Smooth muscle cell (in vitro differentiated cells): ENCODE measurements around the gene BLM. TPM values are rescaled to one million over a fixed set of nuclear protein-coding genes. Genes with fewer than 3 reads are reported as not detected.

ENCODE experiments used
- DNase-seq: peaks from one replicate; lab custom pipeline; 2025; ENCODE audit not compliant: unreplicated experiment; lab: John Stamatoyannopoulos, UW
- H2AFZ ChIP-seq: fragments of 200-600 bp; sonication (generic); 2 replicates; pipeline ENCODE4 v1.6.0; 2016; ENCODE audit warnings: antibody characterized with exemption, low read depth, mild to moderate bottlenecking
- H3F3A ChIP-seq: fragments of 200-600 bp; sonication (generic); 2 replicates; pipeline ENCODE4 v1.6.0; 2017; ENCODE audit warnings: antibody characterized with exemption, low read depth
- H3K27ac ChIP-seq: fragments of 200-600 bp; sonication (generic); 2 replicates; pipeline ENCODE4 v1.5.1; 2016; ENCODE audit warnings: low read depth, mild to moderate bottlenecking
- H3K27me3 ChIP-seq: fragments of 200-600 bp; sonication (generic); 2 replicates; pipeline ENCODE4 v1.6.1; 2016; ENCODE audit warnings: low read depth, mild to moderate bottlenecking
- H3K36me3 ChIP-seq: fragments of 200-600 bp; sonication (generic); 2 replicates; pipeline ENCODE4 v1.5.1; 2016; ENCODE audit warnings: low read depth
- H3K4me1 ChIP-seq: fragments of 200-600 bp; sonication (generic); 2 replicates; pipeline ENCODE4 v1.5.1; 2016; ENCODE audit warnings: low read depth
- H3K4me2 ChIP-seq: fragments of 200-600 bp; sonication (generic); 2 replicates; pipeline ENCODE4 v1.6.0; 2016; ENCODE audit warnings: mild to moderate bottlenecking
- H3K4me3 ChIP-seq: fragments of 200-600 bp; sonication (generic); 2 replicates; pipeline ENCODE4 v1.5.1; 2016; ENCODE audit warnings: mild to moderate bottlenecking
- H3K79me2 ChIP-seq: fragments of 200-600 bp; sonication (generic); 2 replicates; pipeline ENCODE4 v1.6.0; 2016; ENCODE audit warnings: low read depth, mild to moderate bottlenecking
- H3K9ac ChIP-seq: fragments of 200-600 bp; sonication (generic); 2 replicates; pipeline ENCODE4 v1.6.0; 2016; ENCODE audit warnings: low read depth
- H3K9me3 ChIP-seq: fragments of 200-600 bp; sonication (generic); replicated peaks from 2 replicates; pipeline ENCODE4 v1.5.1; 2016; ENCODE audit warnings: low read depth
- H4K20me1 ChIP-seq: fragments of 200-600 bp; sonication (generic); 2 replicates; pipeline ENCODE4 v1.6.0; 2016; ENCODE audit warnings: low read depth
- CTCF ChIP-seq: fragments of 200-600 bp; sonication (generic); IDR thresholded peaks from 2 replicates; pipeline ENCODE4 v1.5.1; 2017; ENCODE audit warnings: borderline replicate concordance, mild to moderate bottlenecking, antibody characterized with exemption; ENCODE audit not compliant: insufficient read depth, poor library complexity, severe bottlenecking
- WGBS: methylation state at CpG from one replicate; pipeline ENCODE4 v1.1.7; 2016; ENCODE audit warnings: low lambda C conversion rate; 5-methylcytosine and 5-hydroxymethylcytosine counted together
- polyA plus RNA-seq: library from polyadenylated mRNA; unstranded; fragments of >200 nt; fragmentation: Nextera tagmentation; extraction: Ambion mirVana; gene quantifications from 2 replicates; pipeline ENCODE4 v1.2.1, GENCODE V29; 2016
- total RNA-seq: library from RNA; depleted of rRNA; stranded (reverse); fragments of >200 nt; gene quantifications from 2 replicates; pipeline ENCODE4 v1.2.3, GENCODE V29; 2014

BLM gene
- total and polyA plus RNA-seq, 2 experiments from 2014 or later, result 3.1 to 4.9 TPM

- 88% methylated on average over 10 of the region's 10 CpGs for WGBS
These were observed 33.8 kb upstream of the BLM start for GRCh38 chr15:90683371-90683770.

GRCh38 chr15:90683876-90684275, 33.3 kb upstream of the BLM start:
- Histone ChIP-seq H3K36me3 (no peaks in the 10 kb centered on the region), H4K20me1 (no peaks in the 10 kb centered on the region), H3K79me2 (no peaks in the 10 kb centered on the region), H3K9me3 (no peaks in the 10 kb centered on the region), H3K4me3 (no peak overlapping the region), H3F3A (peaks cover 7% of the 10 kb centered on the region), H3K27me3 (no peaks in the 10 kb centered on the region), H2AFZ (no peak overlapping the region), H3K4me1 (no peaks in the 10 kb centered on the region), H3K27ac (no peak overlapping the region), H3K4me2 (no peak overlapping the region), H3K9ac (no peak overlapping the region)
- WGBS, result 65% methylated on average over 4 of the region's 4 CpGs
- no peak for DNase-seq
- no peak for TF ChIP-seq CTCF

More at GRCh38 chr15:90683371-90683770, 33.8 kb upstream of the BLM start:
- DNase-seq, result no peak
- Histone ChIP-seq H3K27ac (no peak overlapping the region), H3K4me2 (no peak overlapping the region), H3K4me1 (no peaks in the 10 kb centered on the region), H3K79me2 (no peaks in the 10 kb centered on the region), H3K27me3 (no peaks in the 10 kb centered on the region), H3F3A (peaks cover 7% of the 10 kb centered on the region), H2AFZ (no peak overlapping the region), H3K9ac (no peak overlapping the region), H3K36me3 (no peaks in the 10 kb centered on the region), H3K9me3 (no peaks in the 10 kb centered on the region), H3K4me3 (no peak overlapping the region), H4K20me1 (no peaks in the 10 kb centered on the region)
- no peak for TF ChIP-seq CTCF

- Histone ChIP-seq H3K27ac (no peak overlapping the region), H3K4me2 (no peak overlapping the region), H2AFZ (no peak overlapping the region), H3K36me3 (no peaks in the 10 kb centered on the region), H3K9me3 (no peaks in the 10 kb centered on the region), H3K4me1 (no peaks in the 10 kb centered on the region), H3K9ac (no peak overlapping the region), H3K79me2 (no peaks in the 10 kb centered on the region), H4K20me1 (no peaks in the 10 kb centered on the region), H3F3A (peaks cover 7% of the 10 kb centered on the region), H3K27me3 (no peaks in the 10 kb centered on the region), H3K4me3 (no peak overlapping the region)
- WGBS, result 72% methylated on average over 5 of the region's 5 CpGs
- no peak for DNase-seq
- TF ChIP-seq CTCF, result no peak
These were observed 32.9 kb upstream of the BLM start for GRCh38 chr15:90684281-90684680.
